HepG2 (cell line): ENCODE results near the gene CCDC148. TPM values are rescaled to one million over a fixed set of nuclear protein-coding genes. Genes with fewer than 3 reads are reported as not detected.

ENCODE experiments used
- ARID3A ChIP-seq: IDR thresholded peaks from 2 replicates; pipeline ENCODE4 v1.6.1; 2012; ENCODE audit warnings: low read depth, low read length, improper control_type of control experiment
- CREB1 ChIP-seq, 2 experiments: fragments of 450-650 bp in 1 of 2; IDR thresholded peaks; 2 replicates each; pipeline ENCODE4 v1.6.1; 2016 to 2017; ENCODE audit warnings: control low read depth in 1 of 2, mild to moderate bottlenecking in 1 of 2, missing compliant biosample characterization in 1 of 2, missing genetic modification characterization in 1 of 2
- CTCF ChIP-seq: sonication (generic); formaldehyde crosslinking; IDR thresholded peaks from 2 replicates; pipeline ENCODE4 v1.5.0; 2020; ENCODE audit warnings: mild to moderate bottlenecking, missing genetic modification reagents, moderate library complexity
- HNF1A ChIP-seq, 2 experiments: sonication (generic) in 1 of 2; formaldehyde crosslinking in 1 of 2; IDR thresholded peaks; 2 replicates each; pipeline versions ENCODE4 v1.4.0 to v1.6.1; 2016 to 2020; ENCODE audit warnings: borderline replicate concordance in 1 of 2, low read depth in 1 of 2, mild to moderate bottlenecking in 1 of 2, missing genetic modification reagents in 1 of 2
- IKZF5 ChIP-seq: IDR thresholded peaks from 2 replicates; pipeline ENCODE4 v1.6.1; 2018; ENCODE audit warnings: missing genetic modification reagents, mild to moderate bottlenecking, missing compliant biosample characterization
- NONO ChIP-seq, 2 experiments: fragments of 450-650 bp in 1 of 2; sonication (generic) in 1 of 2; formaldehyde crosslinking in 1 of 2; IDR thresholded peaks in 1 of 2; conservative IDR thresholded peaks in 1 of 2; 2 replicates each; pipeline versions ENCODE4 v1.6.1 to v1.8.0; 2017 to 2022; ENCODE audit warnings: mild to moderate bottlenecking in 1 of 2, missing genetic modification reagents in 1 of 2, moderate library complexity in 1 of 2
- SALL1 ChIP-seq: sonication (generic); formaldehyde crosslinking; IDR thresholded peaks from 2 replicates; pipeline ENCODE4 v1.8.0; 2022; ENCODE audit warnings: mild to moderate bottlenecking, missing genetic modification reagents
- TCF7 ChIP-seq: sonication (generic); IDR thresholded peaks from 2 replicates; pipeline ENCODE4 v1.6.1; 2016; ENCODE audit warnings: antibody characterized with exemption, low read depth
- ZBTB8A ChIP-seq: sonication (generic); formaldehyde crosslinking; IDR thresholded peaks from 2 replicates; pipeline ENCODE4 v1.4.0; 2020; ENCODE audit warnings: mild to moderate bottlenecking, low read depth, missing genetic modification reagents, borderline replicate concordance
- ZFP82 ChIP-seq: sonication (generic); formaldehyde crosslinking; IDR thresholded peaks from 2 replicates; pipeline ENCODE4 v1.5.1; 2020; ENCODE audit warnings: mild to moderate bottlenecking, missing genetic modification reagents, borderline replicate concordance
- ZFP90 ChIP-seq: sonication (generic); formaldehyde crosslinking; IDR thresholded peaks from 2 replicates; pipeline ENCODE4 v1.8.0; 2022; ENCODE audit warnings: missing genetic modification reagents, mild to moderate bottlenecking, inconsistent platforms, borderline replicate concordance
- ZNF251 ChIP-seq: sonication (generic); formaldehyde crosslinking; IDR thresholded peaks from 2 replicates; pipeline ENCODE4 v1.9.0; 2021; ENCODE audit warnings: mild to moderate bottlenecking, missing genetic modification reagents
- ZNF639 ChIP-seq: conservative IDR thresholded peaks from 2 replicates; pipeline ENCODE4 v1.6.1; 2018; ENCODE audit warnings: missing genetic modification reagents
- ZNF749 ChIP-seq: sonication (generic); formaldehyde crosslinking; IDR thresholded peaks from 2 replicates; pipeline ENCODE4 v1.8.0; 2022; ENCODE audit warnings: mild to moderate bottlenecking, missing genetic modification reagents, moderate library complexity, borderline replicate concordance
- ZSCAN20 ChIP-seq: sonication (generic); formaldehyde crosslinking; IDR thresholded peaks from 2 replicates; pipeline ENCODE4 v1.4.0; 2020; ENCODE audit warnings: missing genetic modification reagents, mild to moderate bottlenecking, borderline replicate concordance
- polyA plus RNA-seq, 8 experiments: library from polyadenylated mRNA; depleted of rRNA in 3 of 8; stranded (reverse) in 7 of 8; unstranded in 1 of 8; fragments of >200 nt; fragmentation: Illumina TruSeq in 4 of 8; extraction: Trizol in 4 of 8; gene quantifications; 2 replicates each; pipeline versions ENCODE4 v1.2.1 to v1.2.3, GENCODE V29; 2011 to 2016; ENCODE audit warnings: low read depth in 4 of 8, missing spikeins in 1 of 8, mixed read lengths in 1 of 8; ENCODE audit not compliant: insufficient read depth in 1 of 8
- total RNA-seq, 5 experiments: library from RNA; depleted of rRNA; stranded (reverse); fragments of >200 nt; fragmentation: Illumina TruSeq; extraction: Trizol; gene quantifications; 2 replicates each; pipeline ENCODE4 v1.2.3, GENCODE V29; 2016; ENCODE audit warnings: low read depth in 1 of 5

The CCDC148 gene
- total and polyA plus RNA-seq, 2 of the 13 experiments (the other 11 are each of a cell fraction or from before 2014, with no cell fraction given): 0.30 to 0.49 TPM

GRCh38 chr2:158456309-158457066 is at the start of gene CCDC148, which contains the start of gene PKP4 (continued):
- TF ChIP-seq ZFP90 (0 out of 2 replicates have a peak, but pooled peaks have one; percentile 46), ZNF639 (CRISPR knock-in tag) (no peak), HNF1A (IDR thresholded peaks at IDR 0.05; ENCODE audit: low read depth) (no peak), HNF1A (CRISPR knock-in tag; IDR thresholded peaks at IDR 0.05; ENCODE audit: borderline replicate concordance) (no peak), CREB1 (IDR thresholded peaks at IDR 0.05) (peak; percentile 87), CREB1 (CRISPR knock-in tag; IDR thresholded peaks at IDR 0.05) (no peak), ZNF251 (no peak), CTCF (peak; percentile 44; the same call in 1 of the 2 replicates), ARID3A (no peak), IKZF5 (CRISPR knock-in tag) (no peak), ZSCAN20 (CRISPR knock-in tag) (no peak), TCF7 (no peak), ZBTB8A (no peak), ZNF749 (CRISPR knock-in tag) (peak; percentile 31; the same call in 1 of the 2 replicates), SALL1 (CRISPR knock-in tag) (peak; percentile 53), ZFP82 (no peak), NONO (IDR thresholded peaks at IDR 0.05) (no peak), NONO (CRISPR knock-in tag; conservative IDR thresholded peaks at IDR 0.05) (peak; percentile 42; the same call in 1 of the 2 replicates)
